Small intestine (tissue), 7 donors: ENCODE data around the gene SAMD7. TPM values are rescaled to one million over a fixed set of nuclear protein-coding genes. Genes with fewer than 3 reads are reported as not detected.

Experiments used
- DNase-seq, 2 donors: peaks; one replicate each; pipeline versions ENCODE4 v3.0.0 to v3.0.0-alpha.2; 2013
- FAIRE-seq: peaks from 2 replicates; lab custom pipeline; 2012; peaks lifted over from hg19 to GRCh38; lab: Jason Lieb, UNC
- H3K27ac ChIP-seq, 3 donors: one replicate each; pipeline ENCODE4 v1.5.1; 2013; ENCODE audit warnings: low read length in 2 of 3, mild to moderate bottlenecking in 2 of 3, control low read depth in 1 of 3, inconsistent platforms in 1 of 3, low read depth in 1 of 3, moderate library complexity in 1 of 3
- H3K27me3 ChIP-seq, 3 donors: one replicate each; pipeline ENCODE4 v1.6.1; 2013; ENCODE audit warnings: low read length in 3 of 3, inconsistent platforms in 1 of 3; ENCODE audit not compliant: control insufficient read depth in 3 of 3, insufficient read depth in 3 of 3
- H3K36me3 ChIP-seq, 3 donors: one replicate each; pipeline ENCODE4 v1.6.1; 2013; ENCODE audit warnings: low read length in 3 of 3, inconsistent platforms in 1 of 3, low read depth in 1 of 3, mild to moderate bottlenecking in 1 of 3, moderate library complexity in 1 of 3; ENCODE audit not compliant: control insufficient read depth in 3 of 3, insufficient read depth in 2 of 3
- H3K4me1 ChIP-seq, 3 donors: one replicate each; pipeline ENCODE4 v1.6.1; 2013; ENCODE audit warnings: low read length in 2 of 3, inconsistent platforms in 1 of 3, low read depth in 1 of 3, mild to moderate bottlenecking in 1 of 3, moderate library complexity in 1 of 3; ENCODE audit not compliant: control insufficient read depth in 3 of 3, insufficient read depth in 2 of 3
- H3K4me3 ChIP-seq, 3 donors: one replicate each; pipeline ENCODE4 v1.5.1; 2013; ENCODE audit warnings: low read length in 3 of 3, control low read depth in 1 of 3, inconsistent platforms in 1 of 3, low read depth in 1 of 3, mild to moderate bottlenecking in 1 of 3, moderate library complexity in 1 of 3
- H3K9me3 ChIP-seq, 2 donors: one replicate each; pipeline ENCODE4 v1.6.1; 2013; ENCODE audit warnings: low read depth in 1 of 2, low read length in 1 of 2; ENCODE audit not compliant: control insufficient read depth in 2 of 2, insufficient read depth in 1 of 2
- WGBS, 3 donors: extraction: QIAGEN DNeasy Blood & Tissue Kit; methylation state at CpG; one replicate each; pipeline ENCODE4 v1.1.7; 2013; 5-methylcytosine and 5-hydroxymethylcytosine counted together
- polyA plus RNA-seq, 4 donors: library from polyadenylated mRNA; stranded (reverse) in 3 of 4; unstranded in 1 of 4; fragments of 200-250 nt in 3 of 4; fragments of 120-200 nt in 1 of 4; gene quantifications; one replicate each; pipeline versions ENCODE4 v1.2.1 to v1.2.3, GENCODE V29; 2013
- donor health status: healthy with polysubstance abuse.
- donor health status: control.
- donor health status: control.
- donor health status: Bipolar disorder and iron deficiency.
- donor health status: healthy.

The SAMD7 gene
- polyA plus RNA-seq, 4 donors, result not detected

DNA sequence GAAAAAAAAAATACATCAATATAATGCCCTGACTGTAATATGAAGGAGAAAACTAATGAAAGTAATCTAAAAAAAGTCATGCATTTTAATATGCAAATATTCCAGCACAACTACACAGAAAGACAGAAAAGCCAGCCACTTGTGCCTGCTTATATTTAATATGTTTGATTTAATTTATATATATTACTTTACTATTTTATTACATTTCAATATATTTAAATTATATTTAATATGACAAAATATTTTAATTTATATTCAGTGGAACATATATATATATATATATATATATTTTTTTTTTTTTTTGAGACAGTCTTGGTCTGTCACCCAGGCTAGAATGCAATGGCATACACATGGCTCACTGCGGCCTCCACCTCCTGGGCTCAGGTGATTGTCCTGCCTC lies 14.1 kb upstream of the SAMD7 start:
- Histone ChIP-seq H3K4me3 (no peak overlapping the region), H3K4me1 (no peaks in the 10 kb centered on the region), H3K27ac (no peak overlapping the region), H3K27me3 (no peaks in the 10 kb centered on the region), H3K9me3 (peaks cover 0 to 12% of the 10 kb centered on the region in 2 donors), H3K36me3 (no peaks in the 10 kb centered on the region)
- DNase-seq (no peak), FAIRE-seq (no peak)
- 97 to 100% (median 100%) methylated on average over 1 of the region's 1 CpG for WGBS, 3 donors

DNA sequence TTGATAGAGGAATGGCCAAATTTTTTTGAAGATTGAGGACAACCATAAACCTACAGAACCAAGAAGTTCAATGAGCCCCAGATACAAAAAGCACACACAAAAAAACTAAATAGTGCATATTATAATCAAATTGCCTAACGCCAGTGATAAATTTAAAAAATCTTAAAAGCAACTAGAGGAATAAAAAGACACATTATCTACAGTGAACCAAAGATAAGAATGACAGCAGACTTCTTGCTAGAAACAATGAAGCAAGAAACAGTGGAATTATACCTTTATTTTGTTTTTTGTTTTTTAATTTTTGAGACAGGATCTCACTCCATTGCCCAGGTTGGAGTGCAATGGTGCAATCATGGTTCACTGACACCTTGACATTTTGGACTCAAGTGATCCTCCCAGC lies 9.9 kb upstream of the SAMD7 start:
- no peaks in the 10 kb centered on the region for H3K4me1 ChIP-seq
- H3K4me3 ChIP-seq, result no peak overlapping the region
- H3K9me3 ChIP-seq, result peaks cover 0 to 29% of the 10 kb centered on the region in 2 donors
- 88 to 94% (median 94%) methylated on average over 1 of the region's 1 CpG for WGBS, 3 donors
- H3K27me3 ChIP-seq, result no peaks in the 10 kb centered on the region
- FAIRE-seq, result no peak
- DNase-seq, result no peak
- no peak overlapping the region for H3K27ac ChIP-seq
- H3K36me3 ChIP-seq, result no peaks in the 10 kb centered on the region

DNA sequence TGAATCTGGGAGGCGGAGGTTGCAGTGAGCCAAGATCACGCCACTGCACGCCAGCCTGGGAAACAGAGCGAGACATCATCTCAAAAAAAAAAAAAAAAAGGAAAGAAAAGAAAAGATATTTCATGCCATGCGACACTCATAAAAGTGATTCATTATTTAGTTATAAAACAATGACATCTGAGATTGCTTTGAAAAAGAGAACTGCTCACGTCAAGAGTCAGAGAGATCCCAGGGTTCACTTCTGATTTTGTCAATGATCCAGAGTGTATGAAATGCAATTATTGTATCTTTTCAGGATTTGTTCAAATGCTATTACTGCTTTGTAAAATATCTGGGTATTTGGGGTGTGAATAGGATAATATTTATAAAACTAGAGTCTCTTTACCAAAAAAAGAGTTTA lies 6.0 kb upstream of the SAMD7 start:
- Histone ChIP-seq H3K27ac (no peak overlapping the region), H3K27me3 (peaks cover 0 to 1% (median 0%) of the 10 kb centered on the region in 3 donors), H3K4me3 (no peak overlapping the region), H3K9me3 (peaks cover 0 to 29% of the 10 kb centered on the region in 2 donors), H3K36me3 (no peaks in the 10 kb centered on the region), H3K4me1 (no peaks in the 10 kb centered on the region)
- peak in 1 of 2 donors; percentile 14 for DNase-seq
- 45 to 57% (median 46%) methylated on average over 6 of the region's 6 CpGs for WGBS, 3 donors
- FAIRE-seq, result no peak

DNA sequence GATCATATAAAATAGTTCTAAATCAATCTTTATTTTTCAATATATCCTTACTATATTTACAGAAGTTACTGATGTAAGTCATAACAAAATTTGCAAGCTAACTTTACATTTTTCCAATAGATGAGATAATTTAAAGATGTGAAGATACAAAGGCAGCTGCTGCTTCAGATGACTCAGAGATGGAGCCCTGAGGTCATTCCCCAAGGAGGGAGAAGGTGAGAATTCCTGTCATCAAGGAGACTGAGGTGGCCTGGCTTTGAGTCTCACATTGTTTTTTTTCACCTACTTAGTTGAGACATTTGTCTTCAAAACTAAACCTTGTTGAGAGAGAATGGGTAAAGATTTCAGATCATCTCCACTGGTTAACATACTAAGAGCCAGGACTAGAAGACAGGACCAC lies 3.9 kb upstream of the SAMD7 start:
- FAIRE-seq (no peak), DNase-seq (no peak)
- Histone ChIP-seq H3K4me3 (no peak overlapping the region), H3K4me1 (no peaks in the 10 kb centered on the region), H3K9me3 (peaks cover 0 to 15% of the 10 kb centered on the region in 2 donors), H3K36me3 (no peaks in the 10 kb centered on the region), H3K27ac (no peak overlapping the region), H3K27me3 (peaks cover 0 to 1% (median 0%) of the 10 kb centered on the region in 3 donors)

DNA sequence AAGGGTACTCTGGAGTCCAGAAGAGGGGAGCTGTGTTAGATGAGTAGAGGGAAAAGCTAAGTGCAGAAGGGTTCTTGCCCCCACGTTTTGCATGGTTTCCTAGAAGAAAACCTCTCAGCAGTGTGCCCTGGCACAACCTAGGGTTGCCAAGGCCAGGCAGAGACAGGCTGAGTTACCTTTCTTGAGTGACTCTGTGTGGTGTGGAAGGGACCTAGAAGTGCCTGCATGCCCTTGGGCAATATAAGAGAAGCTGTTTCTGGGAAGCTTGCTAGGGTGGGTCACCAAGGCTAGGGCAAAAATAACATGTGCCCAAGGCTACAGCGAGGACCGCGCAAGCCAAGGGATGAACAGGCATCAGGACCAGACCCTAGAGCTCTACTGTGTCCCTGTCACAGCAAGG lies 3.4 kb upstream of the SAMD7 start:
- 87 to 94% (median 89%) methylated on average over 4 of the region's 4 CpGs for WGBS, 3 donors
- Histone ChIP-seq H3K9me3 (peaks cover 0 to 10% of the 10 kb centered on the region in 2 donors), H3K27me3 (peaks cover 0 to 1% (median 0%) of the 10 kb centered on the region in 3 donors), H3K36me3 (no peaks in the 10 kb centered on the region), H3K4me1 (no peaks in the 10 kb centered on the region), H3K4me3 (no peak overlapping the region), H3K27ac (no peak overlapping the region)
- no peak for FAIRE-seq
- no peak for DNase-seq

DNA sequence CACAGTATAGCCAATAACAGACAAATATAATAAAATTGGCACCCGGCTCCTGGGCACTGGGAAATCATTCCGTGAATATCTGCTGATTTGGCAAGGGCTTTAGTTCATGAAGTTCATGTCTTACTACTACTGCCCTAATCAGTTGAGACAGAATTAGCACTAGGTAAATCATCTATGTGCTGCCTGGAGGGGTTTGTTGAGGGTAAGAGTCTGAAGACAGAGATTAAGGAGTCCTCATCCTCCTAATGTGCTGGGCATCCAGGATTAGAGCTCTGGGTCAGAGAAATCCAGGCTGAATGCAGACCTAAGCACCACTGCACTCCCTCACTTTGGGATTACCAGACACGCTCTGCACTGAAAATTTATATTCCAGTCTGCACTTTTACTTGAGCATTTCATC lies 2.0 kb downstream of the SAMD7 start:
- H3K4me1 ChIP-seq, result no peaks in the 10 kb centered on the region
- H3K27ac ChIP-seq, result no peak overlapping the region
- FAIRE-seq (no peak), DNase-seq (no peak)
- 45 to 65% (median 47%) methylated on average over 3 of the region's 3 CpGs for WGBS, 3 donors
- no peaks in the 10 kb centered on the region for H3K9me3 ChIP-seq
- peaks cover 0 to 1% (median 0%) of the 10 kb centered on the region in 3 donors for H3K27me3 ChIP-seq
- H3K4me3 ChIP-seq, result no peak overlapping the region
- H3K36me3 ChIP-seq, result no peaks in the 10 kb centered on the region

DNA sequence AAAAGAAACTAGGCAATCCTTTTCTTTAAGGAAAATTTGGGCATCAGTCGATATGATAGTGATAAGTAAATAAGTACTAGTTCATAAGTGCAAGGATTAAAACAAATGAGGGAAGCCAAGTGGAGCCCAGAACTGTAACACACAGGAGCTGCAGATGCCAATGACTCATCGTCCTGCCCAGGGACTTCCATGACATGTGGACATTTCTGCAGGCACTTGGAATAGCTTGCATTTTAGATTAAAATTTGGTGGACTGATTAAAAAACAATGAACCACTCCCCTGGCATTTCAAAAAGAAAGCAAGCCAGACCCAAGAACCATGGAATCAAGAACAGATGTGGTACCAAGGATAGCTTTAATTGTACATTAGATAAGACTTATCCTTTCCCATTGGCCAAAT lies 2.9 kb downstream of the SAMD7 start:
- no peak for FAIRE-seq
- WGBS, 3 donors, result 41 to 55% (median 52%) methylated on average over 2 of the region's 2 CpGs
- H3K36me3 ChIP-seq, result no peaks in the 10 kb centered on the region
- no peaks in the 10 kb centered on the region for H3K27me3 ChIP-seq
- DNase-seq, result peak in 1 of 2 donors; percentile 10
- H3K4me3 ChIP-seq, result no peak overlapping the region
- no peaks in the 10 kb centered on the region for H3K4me1 ChIP-seq
- no peaks in the 10 kb centered on the region for H3K9me3 ChIP-seq
- no peak overlapping the region for H3K27ac ChIP-seq

DNA sequence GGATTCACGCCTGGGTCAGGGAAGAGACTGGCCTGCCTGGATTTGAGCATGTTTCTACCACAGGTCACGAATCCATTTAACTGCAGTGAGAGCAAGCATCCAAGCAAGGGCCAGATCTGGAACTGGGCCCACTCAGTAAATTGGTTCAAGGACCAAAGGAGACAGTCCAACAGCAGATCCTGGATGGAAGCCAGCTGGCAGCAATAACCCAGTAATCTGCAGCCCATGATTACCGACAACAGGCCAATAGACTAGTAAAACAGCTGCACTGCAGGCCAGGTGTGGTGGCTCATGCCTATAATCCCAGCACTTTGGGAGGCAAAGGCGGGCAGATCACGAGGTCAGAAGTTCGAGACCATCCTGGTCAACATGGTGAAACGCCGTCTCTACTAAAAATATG lies 11.8 kb downstream of the SAMD7 start:
- WGBS, 3 donors, result 20 to 38% (median 30%) methylated on average over 8 of the region's 8 CpGs
- Histone ChIP-seq H3K9me3 (no peaks in the 10 kb centered on the region), H3K27ac (no peak overlapping the region), H3K4me3 (no peak overlapping the region), H3K36me3 (no peaks in the 10 kb centered on the region), H3K27me3 (no peaks in the 10 kb centered on the region), H3K4me1 (no peaks in the 10 kb centered on the region)
- FAIRE-seq (no peak), DNase-seq (peak; percentile 46 to 95)

DNA sequence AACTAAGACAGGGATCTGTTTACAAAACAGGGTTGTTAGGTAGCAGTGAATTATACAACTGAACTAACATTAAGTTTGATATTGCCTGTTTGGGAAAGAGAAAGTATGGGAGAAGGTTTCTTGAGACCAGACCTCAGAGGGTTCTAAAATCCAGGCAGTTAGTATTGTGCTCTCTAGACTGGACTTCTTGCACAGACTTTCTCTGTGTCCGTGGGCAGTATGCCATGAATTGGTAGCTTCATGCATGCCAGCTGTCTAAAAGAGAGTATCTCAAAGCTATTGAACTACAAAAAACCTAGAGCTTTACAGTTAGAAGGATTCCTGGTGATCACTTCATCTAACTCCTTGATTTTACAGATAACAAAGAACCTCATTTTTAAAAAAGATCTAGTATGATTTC lies 12.5 kb downstream of the SAMD7 start:
- 34 to 62% (median 41%) methylated on average over 1 of the region's 1 CpG for WGBS, 3 donors
- FAIRE-seq, result no peak
- no peaks in the 10 kb centered on the region for H3K9me3 ChIP-seq

More for the DNA sequence above, 12.5 kb downstream of the SAMD7 start:
- DNase-seq, result no peak
- no peaks in the 10 kb centered on the region for H3K4me1 ChIP-seq
- H3K36me3 ChIP-seq, result no peaks in the 10 kb centered on the region
- H3K27ac ChIP-seq, result no peak overlapping the region
- H3K27me3 ChIP-seq, result no peaks in the 10 kb centered on the region
- H3K4me3 ChIP-seq, result no peak overlapping the region
